CD4-positive, alpha-beta memory T cell (primary cell): ENCODE measurements around the gene ZDHHC1. TPM values are rescaled to one million over a fixed set of nuclear protein-coding genes. Genes with fewer than 3 reads are reported as not detected.

ENCODE experiments used
- CTCF ChIA-PET: fragments of 350-600 bp; sonication (Branson Sonifier 250); formaldehyde crosslinking; loops from one replicate; lab custom pipeline; 2021; ENCODE audit warnings: inconsistent platforms; ENCODE audit not compliant: partially characterized antibody; lab: Charles Lee
- POLR2A ChIA-PET: fragments of 350-600 bp; sonication (Branson Sonifier 250); formaldehyde crosslinking; loops from one replicate; lab custom pipeline; 2021; ENCODE audit not compliant: partially characterized antibody; lab: Charles Lee
- DNase-seq, 5 donors: peaks; one replicate each; pipeline versions ENCODE4 v3.0.0 to v3.0.0-alpha.2; 2020 to 2022; ENCODE audit warnings: mixed read lengths in 1 of 5
- H3K27ac ChIP-seq: one replicate; pipeline ENCODE4 v1.7.0; 2013; ENCODE audit warnings: low read depth, low read length
- H3K27me3 ChIP-seq: 2 replicates; pipeline ENCODE4 v1.7.0; 2013; ENCODE audit warnings: mild to moderate bottlenecking, low read length, moderate library complexity; ENCODE audit not compliant: insufficient read depth
- H3K36me3 ChIP-seq: 2 replicates; pipeline ENCODE4 v1.7.0; 2013; ENCODE audit warnings: mild to moderate bottlenecking, low read length, moderate library complexity; ENCODE audit not compliant: insufficient read depth
- H3K4me1 ChIP-seq: 2 replicates; pipeline ENCODE4 v1.7.0; 2013; ENCODE audit warnings: mild to moderate bottlenecking, low read length, moderate library complexity; ENCODE audit not compliant: insufficient read depth
- H3K4me3 ChIP-seq, 2 donors: one replicate each; pipeline ENCODE4 v1.7.0; 2013; ENCODE audit warnings: low read length in 2 of 2, mild to moderate bottlenecking in 1 of 2
- H3K9me3 ChIP-seq, 2 donors: one replicate each; pipeline ENCODE4 v1.7.0; 2013; ENCODE audit warnings: low read length in 2 of 2, control low read depth in 1 of 2; ENCODE audit not compliant: control insufficient read depth in 1 of 2
- H3K27ac Mint-ChIP-seq, 7 donors: one replicate each; pipeline ENCODE4 v1.8.0; 2020 to 2021; ENCODE audit warnings: mixed read lengths in 7 of 7, mild to moderate bottlenecking in 6 of 7, inconsistent platforms in 3 of 7, moderate library complexity in 3 of 7
- H3K27me3 Mint-ChIP-seq, 2 donors: one replicate each; pipeline ENCODE4 v1.8.0; 2020 to 2021; ENCODE audit warnings: mixed read lengths in 2 of 2
- H3K36me3 Mint-ChIP-seq, 2 donors: one replicate each; pipeline ENCODE4 v1.8.0; 2020 to 2021; ENCODE audit warnings: mixed read lengths in 2 of 2, inconsistent platforms in 1 of 2, mild to moderate bottlenecking in 1 of 2
- H3K4me1 Mint-ChIP-seq, 4 donors: one replicate each; pipeline ENCODE4 v1.8.0; 2020 to 2021; ENCODE audit warnings: mixed read lengths in 4 of 4, mild to moderate bottlenecking in 1 of 4
- H3K4me3 Mint-ChIP-seq, 8 donors: one replicate each; pipeline ENCODE4 v1.8.0; 2020 to 2021; ENCODE audit warnings: mixed read lengths in 8 of 8, mild to moderate bottlenecking in 7 of 8, moderate library complexity in 6 of 8, inconsistent platforms in 3 of 8
- H3K9me3 Mint-ChIP-seq, 8 donors: one replicate each; pipeline ENCODE4 v1.8.0; 2020 to 2021; ENCODE audit warnings: mixed read lengths in 8 of 8, mild to moderate bottlenecking in 5 of 8, inconsistent platforms in 3 of 8, moderate library complexity in 1 of 8
- intact Hi-C: fragments of 100-400 bp; cut with micrococcal nuclease; formaldehyde crosslinking; loops from one replicate; pipeline ENCODE4 v1.15.1; 2023
- polyA plus RNA-seq, 2 donors: library from polyadenylated mRNA; unstranded; fragments of 300-500 nt; fragmentation: Illumina TruSeq; gene quantifications; one replicate each; pipeline ENCODE4 v1.2.3, GENCODE V29; 2021
- total RNA-seq, 2 experiments: library from RNA; stranded (reverse); gene quantifications; one replicate each; pipeline ENCODE4 v1.2.3, GENCODE V29; 2021

Gene ZDHHC1
- total and polyA plus RNA-seq, 4 experiments from 2014 or later: not detected

GRCh38 chr16:67426022-67426421 lies 9.7 kb upstream of the ZDHHC1 start:
- peaks cover 40 to 45% of the 10 kb centered on the region in 2 donors for H3K27me3 Mint-ChIP-seq
- CTCF ChIA-PET: interaction anchor here (1.6 to 2.6 kb wide), 4 partner anchors 9 to 95 kb away, joined by 5 to 12 read pairs (median 6); partner anchors contain the start of genes ATP6V0D1 and ZDHHC1

GRCh38 chr16:67425580-67425979 lies 9.3 kb upstream of the ZDHHC1 start:
- Mint-ChIP-seq H3K36me3 (no peaks in the 10 kb centered on the region), H3K27ac (no peak overlapping the region), H3K4me1 (peaks cover 0 to 6% (median 4%) of the 10 kb centered on the region in 4 donors), H3K9me3 (peaks cover 0 to 2% (median 0%) of the 10 kb centered on the region in 8 donors), H3K27me3 (peaks cover 40 to 45% of the 10 kb centered on the region in 2 donors), H3K4me3 (no peak overlapping the region)
- no peak for DNase-seq
- Histone ChIP-seq H3K36me3 (no peaks in the 10 kb centered on the region), H3K27me3 (peaks cover 20% of the 10 kb centered on the region), H3K27ac (no peak overlapping the region), H3K4me1 (no peaks in the 10 kb centered on the region), H3K9me3 (no peaks in the 10 kb centered on the region), H3K4me3 (no peak overlapping the region)
- intact Hi-C loops: no loop called here
- POLR2A ChIA-PET: no interaction called here
- CTCF ChIA-PET: no interaction called here

More at GRCh38 chr16:67426022-67426421, 9.7 kb upstream of the ZDHHC1 start:
- no peak for DNase-seq
- POLR2A ChIA-PET: no interaction called here
- H3K36me3 ChIP-seq: no peaks in the 10 kb centered on the region
- no peak overlapping the region for H3K27ac ChIP-seq
- peaks cover 0 to 2% (median 0%) of the 10 kb centered on the region in 8 donors for H3K9me3 Mint-ChIP-seq
- no peak overlapping the region for H3K4me3 ChIP-seq
- peaks cover 0 to 6% (median 4%) of the 10 kb centered on the region in 4 donors for H3K4me1 Mint-ChIP-seq
- intact Hi-C loops: no loop called here
- no peaks in the 10 kb centered on the region for H3K36me3 Mint-ChIP-seq
- H3K4me1 ChIP-seq: no peaks in the 10 kb centered on the region
- no peak overlapping the region for H3K27ac Mint-ChIP-seq
- H3K9me3 ChIP-seq: no peaks in the 10 kb centered on the region
- H3K4me3 Mint-ChIP-seq: no peak overlapping the region
- H3K27me3 ChIP-seq: peaks cover 20% of the 10 kb centered on the region

- POLR2A ChIA-PET: no interaction called here
These were observed 8.8 kb upstream of the ZDHHC1 start for GRCh38 chr16:67425061-67425460.

GRCh38 chr16:67424261-67424615 lies 8.0 kb upstream of the ZDHHC1 start:
- H3K36me3 ChIP-seq: no peaks in the 10 kb centered on the region
- no peaks in the 10 kb centered on the region for H3K4me1 ChIP-seq
- intact Hi-C loops: no loop called here
- no peak for DNase-seq
- ChIA-PET CTCF (interaction anchor here (1.0 kb wide), 1 partner anchor 9 kb away, joined by 4 read pairs; the partner anchor contains the start of gene ZDHHC1), POLR2A (no interaction called here)
- Mint-ChIP-seq H3K9me3 (no peaks in the 10 kb centered on the region), H3K27ac (no peak overlapping the region), H3K4me1 (peaks cover 0 to 2% (median 0%) of the 10 kb centered on the region in 4 donors), H3K36me3 (no peaks in the 10 kb centered on the region), H3K27me3 (peaks cover 32 to 44% of the 10 kb centered on the region in 2 donors), H3K4me3 (no peak overlapping the region)
- H3K9me3 ChIP-seq: no peaks in the 10 kb centered on the region
- peaks cover 12% of the 10 kb centered on the region for H3K27me3 ChIP-seq
- no peak overlapping the region for H3K27ac ChIP-seq
- H3K4me3 ChIP-seq: no peak overlapping the region

More at GRCh38 chr16:67425061-67425460, 8.8 kb upstream of the ZDHHC1 start:
- no peaks in the 10 kb centered on the region for H3K4me1 ChIP-seq
- H3K4me3 ChIP-seq: no peak overlapping the region
- peaks cover 20% of the 10 kb centered on the region for H3K27me3 ChIP-seq
- H3K4me3 Mint-ChIP-seq: no peak overlapping the region
- CTCF ChIA-PET: interaction anchor here (1.0 kb wide), 1 partner anchor 9 kb away, joined by 4 read pairs; the partner anchor contains the start of gene ZDHHC1
- peaks cover 0 to 3% (median under 1%) of the 10 kb centered on the region in 4 donors for H3K4me1 Mint-ChIP-seq
- H3K9me3 Mint-ChIP-seq: peaks cover 0 to under 1% (median 0%) of the 10 kb centered on the region in 8 donors
- H3K36me3 ChIP-seq: no peaks in the 10 kb centered on the region
- H3K27ac ChIP-seq: no peak overlapping the region
- intact Hi-C loops: no loop called here
- H3K9me3 ChIP-seq: no peaks in the 10 kb centered on the region
- H3K36me3 Mint-ChIP-seq: no peaks in the 10 kb centered on the region
- DNase-seq: no peak
- H3K27ac Mint-ChIP-seq: no peak overlapping the region
- peaks cover 36 to 42% of the 10 kb centered on the region in 2 donors for H3K27me3 Mint-ChIP-seq

- H3K9me3 ChIP-seq: no peaks in the 10 kb centered on the region
- Mint-ChIP-seq H3K27me3 (peaks cover 28 to 40% of the 10 kb centered on the region in 2 donors), H3K36me3 (no peaks in the 10 kb centered on the region), H3K4me1 (no peaks in the 10 kb centered on the region), H3K27ac (no peak overlapping the region), H3K4me3 (no peak overlapping the region), H3K9me3 (no peaks in the 10 kb centered on the region)
- no peak overlapping the region for H3K4me3 ChIP-seq
- no peaks in the 10 kb centered on the region for H3K4me1 ChIP-seq
- ChIA-PET POLR2A (no interaction called here), CTCF (interaction anchor here (1.0 kb wide), 2 partner anchors 8 to 24 kb away, joined by 3 to 4 read pairs; partner anchors contain the start of gene ZDHHC1)
- H3K27ac ChIP-seq: no peak overlapping the region
- no peaks in the 10 kb centered on the region for H3K36me3 ChIP-seq
- H3K27me3 ChIP-seq: peaks cover 8% of the 10 kb centered on the region
- DNase-seq: no peak
- intact Hi-C loops: no loop called here
These were observed 7.5 kb upstream of the ZDHHC1 start for GRCh38 chr16:67423611-67424260.

- no peak overlapping the region for H3K27ac Mint-ChIP-seq
- CTCF ChIA-PET: interaction anchor here (1.0 kb wide), 1 partner anchor 25 kb away, joined by 3 read pairs; no protein-coding TSS in a partner anchor
- H3K36me3 Mint-ChIP-seq: no peaks in the 10 kb centered on the region
- POLR2A ChIA-PET: no interaction called here
- H3K9me3 Mint-ChIP-seq: no peaks in the 10 kb centered on the region
- DNase-seq: no peak
- H3K4me3 ChIP-seq: no peak overlapping the region
- peaks cover 28 to 38% of the 10 kb centered on the region in 2 donors for H3K27me3 Mint-ChIP-seq
- no peaks in the 10 kb centered on the region for H3K4me1 Mint-ChIP-seq
- intact Hi-C loops: no loop called here
- H3K4me3 Mint-ChIP-seq: no peak overlapping the region
- H3K36me3 ChIP-seq: no peaks in the 10 kb centered on the region
- no peak overlapping the region for H3K27ac ChIP-seq
- peaks cover 8% of the 10 kb centered on the region for H3K27me3 ChIP-seq
- H3K4me1 ChIP-seq: no peaks in the 10 kb centered on the region
- H3K9me3 ChIP-seq: no peaks in the 10 kb centered on the region
These were observed 6.7 kb upstream of the ZDHHC1 start for GRCh38 chr16:67423015-67423414.

- Histone ChIP-seq H3K9me3 (no peaks in the 10 kb centered on the region), H3K4me3 (no peak overlapping the region), H3K27ac (no peak overlapping the region), H3K27me3 (peaks cover 17% of the 10 kb centered on the region), H3K4me1 (peaks cover 5% of the 10 kb centered on the region), H3K36me3 (no peaks in the 10 kb centered on the region)
- POLR2A ChIA-PET: no interaction called here
- Mint-ChIP-seq H3K27ac (no peak overlapping the region), H3K36me3 (no peaks in the 10 kb centered on the region), H3K4me3 (no peak overlapping the region), H3K27me3 (peaks cover 29 to 36% of the 10 kb centered on the region in 2 donors), H3K4me1 (peaks cover 3 to 12% (median 4%) of the 10 kb centered on the region in 4 donors), H3K9me3 (no peaks in the 10 kb centered on the region)
- intact Hi-C loops: no loop called here
- DNase-seq: no peak
- CTCF ChIA-PET: no interaction called here
These were observed 4.8 kb upstream of the ZDHHC1 start for GRCh38 chr16:67421030-67421429.
